Mucosa of rectum (tissue), 2 donors: ENCODE measurements around the gene TMEM223.
"Not testable (repeated sequence)": the region's sequence is repeated elsewhere in the genome, so short reads cannot be mapped to it uniquely, and the experiment has no call there.

Experiments used
- H3K27ac ChIP-seq, 2 donors: one replicate each; pipeline ENCODE4 v1.7.0; 2013; ENCODE audit warnings: inconsistent platforms in 2 of 2, low read depth in 2 of 2, low read length in 2 of 2
- H3K27me3 ChIP-seq, 2 donors: one replicate each; pipeline ENCODE4 v1.7.0; 2013; ENCODE audit warnings: low read length in 2 of 2; ENCODE audit not compliant: control insufficient read depth in 2 of 2, insufficient read depth in 2 of 2
- H3K36me3 ChIP-seq, 2 donors: one replicate each; pipeline ENCODE4 v1.7.0; 2013; ENCODE audit warnings: low read length in 2 of 2; ENCODE audit not compliant: control insufficient read depth in 2 of 2, insufficient read depth in 2 of 2
- H3K4me1 ChIP-seq, 2 donors: one replicate each; pipeline ENCODE4 v1.7.0; 2013; ENCODE audit warnings: low read length in 2 of 2, mild to moderate bottlenecking in 1 of 2; ENCODE audit not compliant: control insufficient read depth in 2 of 2, insufficient read depth in 2 of 2
- H3K4me3 ChIP-seq, 2 donors: one replicate each; pipeline ENCODE4 v1.7.0; 2013; ENCODE audit warnings: low read length in 2 of 2
- H3K9ac ChIP-seq, 2 donors: one replicate each; pipeline ENCODE4 v1.7.0; 2013; ENCODE audit warnings: low read length in 2 of 2, low read depth in 1 of 2, mild to moderate bottlenecking in 1 of 2
- H3K9me3 ChIP-seq, 2 donors: one replicate each; pipeline ENCODE4 v1.7.0; 2013; ENCODE audit warnings: low read length in 2 of 2; ENCODE audit not compliant: control insufficient read depth in 2 of 2
- donor health status: healthy.
- donor health status: Normal muscosa, but diverticular disease.

Gene TMEM223

DNA sequence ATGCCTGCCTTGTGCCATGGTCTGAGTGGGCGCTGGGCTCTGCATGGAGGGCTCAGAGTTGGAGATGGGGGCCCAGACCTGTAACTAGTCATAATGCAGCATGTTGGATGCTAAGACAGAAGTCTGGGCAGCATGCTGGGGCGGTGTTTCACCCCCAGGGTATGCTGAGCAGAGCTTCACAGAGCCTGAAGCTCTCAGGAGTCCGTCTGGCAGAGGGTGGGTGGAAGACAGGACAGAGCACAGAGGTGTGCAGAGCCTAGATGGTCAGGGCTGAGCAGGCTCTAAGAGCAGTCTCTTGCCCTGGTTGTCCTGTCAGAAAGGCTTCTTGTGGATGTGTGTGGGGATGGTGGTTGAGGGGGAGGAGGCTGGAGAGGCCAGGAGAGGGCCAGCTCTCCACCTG lies 13.4 kb downstream of the TMEM223 start:
- Histone ChIP-seq H3K36me3 (peaks cover 29 to 30% of the 10 kb centered on the region in 2 donors), H3K4me1 (no peaks in the 10 kb centered on the region), H3K9ac (no peak overlapping the region), H3K4me3 (no peak overlapping the region), H3K9me3 (no peaks in the 10 kb centered on the region), H3K27ac (no peak overlapping the region), H3K27me3 (no peaks in the 10 kb centered on the region)

- Histone ChIP-seq H3K4me3 (no peak overlapping the region), H3K27ac (no peak overlapping the region), H3K36me3 (peaks cover 25 to 29% of the 10 kb centered on the region in 2 donors), H3K9ac (no peak overlapping the region), H3K27me3 (no peaks in the 10 kb centered on the region), H3K9me3 (no peaks in the 10 kb centered on the region), H3K4me1 (no peaks in the 10 kb centered on the region)
These were observed 14.4 kb downstream of the TMEM223 start for GRCh38 chr11:62777389-62777788.

GRCh38 chr11:62775646-62776045 lies 16.2 kb downstream of the TMEM223 start:
- peaks cover 25 to 27% of the 10 kb centered on the region in 2 donors for H3K36me3 ChIP-seq
- peaks cover 3 to 9% of the 10 kb centered on the region in 2 donors for H3K4me1 ChIP-seq
- no peak overlapping the region for H3K9ac ChIP-seq
- H3K4me3 ChIP-seq: no peak overlapping the region
- H3K27me3 ChIP-seq: no peaks in the 10 kb centered on the region
- no peaks in the 10 kb centered on the region for H3K9me3 ChIP-seq
- no peak overlapping the region for H3K27ac ChIP-seq

DNA sequence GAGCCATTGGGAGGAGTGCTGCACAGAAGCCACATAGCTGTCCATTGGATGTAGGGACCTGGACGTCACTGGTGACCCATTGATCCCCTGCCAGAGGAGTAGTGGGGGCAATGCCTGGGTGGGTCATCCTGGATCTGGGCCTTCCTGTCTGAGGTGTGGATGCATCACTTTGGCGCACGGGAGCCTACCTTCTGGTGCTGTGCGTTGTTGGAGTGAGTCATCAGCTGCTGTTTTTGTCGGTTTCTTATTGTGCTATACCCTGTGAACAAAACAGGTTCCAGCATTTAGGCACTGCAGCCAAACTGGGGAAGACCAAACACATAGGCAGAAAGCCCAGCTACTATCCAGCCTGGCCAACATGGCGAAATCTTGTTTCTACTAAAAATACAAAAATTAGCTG lies 17.4 kb downstream of the TMEM223 start:
- Histone ChIP-seq H3K4me3 (no peak overlapping the region), H3K9me3 (no peaks in the 10 kb centered on the region), H3K4me1 (peaks cover 6 to 12% of the 10 kb centered on the region in 2 donors), H3K9ac (no peak overlapping the region), H3K36me3 (peaks cover 25 to 27% of the 10 kb centered on the region in 2 donors), H3K27me3 (no peaks in the 10 kb centered on the region), H3K27ac (no peak overlapping the region)

GRCh38 chr11:62771144-62772021 lies 20.4 kb downstream of the TMEM223 start, which contains the start of gene TAF6L:
TAF6L (plus strand) TSS chr11:62771396; CDS start chr11:62775784, 4,388 bp downstream.
- peak within 1 kb of the TSS; percentile 92 to 95 for H3K27ac ChIP-seq
- H3K9me3 ChIP-seq: no peaks in the 10 kb centered on the region
- peak within 1 kb of the TSS; percentile 74 to 75 for H3K9ac ChIP-seq
- H3K36me3 ChIP-seq: peaks cover 14 to 24% of the 10 kb centered on the region in 2 donors
- no peaks in the 10 kb centered on the region for H3K27me3 ChIP-seq
- peaks cover 6 to 12% of the 10 kb centered on the region in 2 donors for H3K4me1 ChIP-seq
- peak within 1 kb of the TSS; percentile 88 to 91 for H3K4me3 ChIP-seq

DNA sequence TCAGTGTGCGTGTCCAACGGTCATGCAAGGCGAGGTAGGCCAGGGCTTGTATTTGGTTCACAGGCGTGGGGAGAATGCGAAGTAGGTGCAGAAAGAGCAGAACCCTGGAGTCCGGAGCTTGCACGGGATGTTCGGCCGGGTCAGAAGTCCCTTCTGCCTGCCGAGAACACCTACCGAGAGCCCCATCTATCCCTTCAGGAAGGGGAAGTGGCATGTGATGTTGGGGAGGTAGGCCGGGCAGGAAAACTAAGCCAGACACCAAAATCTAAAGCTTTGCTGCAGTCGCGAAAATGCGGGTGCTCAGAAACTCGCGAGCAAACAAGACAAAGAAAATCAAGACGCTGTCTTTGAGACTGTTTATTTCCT lies 21.0 kb downstream of the TMEM223 start:
- Histone ChIP-seq H3K9me3 (no peaks in the 10 kb centered on the region), H3K9ac (peak overlapping the region; percentile 64 to 74), H3K27me3 (no peaks in the 10 kb centered on the region), H3K4me3 (peak overlapping the region; percentile 88 to 91), H3K4me1 (peaks cover 6 to 12% of the 10 kb centered on the region in 2 donors), H3K27ac (peak overlapping the region; percentile 92 to 95), H3K36me3 (peaks cover 13 to 22% of the 10 kb centered on the region in 2 donors)

- not testable (repeated sequence) for H3K36me3 ChIP-seq, H3K9me3 ChIP-seq, H3K9ac ChIP-seq, H3K27me3 ChIP-seq, H3K27ac ChIP-seq
- H3K4me1 ChIP-seq: peaks cover 13 to 14% of the 10 kb centered on the region in 2 donors
- peak overlapping the region; percentile 41 to 43 for H3K4me3 ChIP-seq
These were observed 31.0 kb downstream of the TMEM223 start for GRCh38 chr11:62760867-62761227.

DNA sequence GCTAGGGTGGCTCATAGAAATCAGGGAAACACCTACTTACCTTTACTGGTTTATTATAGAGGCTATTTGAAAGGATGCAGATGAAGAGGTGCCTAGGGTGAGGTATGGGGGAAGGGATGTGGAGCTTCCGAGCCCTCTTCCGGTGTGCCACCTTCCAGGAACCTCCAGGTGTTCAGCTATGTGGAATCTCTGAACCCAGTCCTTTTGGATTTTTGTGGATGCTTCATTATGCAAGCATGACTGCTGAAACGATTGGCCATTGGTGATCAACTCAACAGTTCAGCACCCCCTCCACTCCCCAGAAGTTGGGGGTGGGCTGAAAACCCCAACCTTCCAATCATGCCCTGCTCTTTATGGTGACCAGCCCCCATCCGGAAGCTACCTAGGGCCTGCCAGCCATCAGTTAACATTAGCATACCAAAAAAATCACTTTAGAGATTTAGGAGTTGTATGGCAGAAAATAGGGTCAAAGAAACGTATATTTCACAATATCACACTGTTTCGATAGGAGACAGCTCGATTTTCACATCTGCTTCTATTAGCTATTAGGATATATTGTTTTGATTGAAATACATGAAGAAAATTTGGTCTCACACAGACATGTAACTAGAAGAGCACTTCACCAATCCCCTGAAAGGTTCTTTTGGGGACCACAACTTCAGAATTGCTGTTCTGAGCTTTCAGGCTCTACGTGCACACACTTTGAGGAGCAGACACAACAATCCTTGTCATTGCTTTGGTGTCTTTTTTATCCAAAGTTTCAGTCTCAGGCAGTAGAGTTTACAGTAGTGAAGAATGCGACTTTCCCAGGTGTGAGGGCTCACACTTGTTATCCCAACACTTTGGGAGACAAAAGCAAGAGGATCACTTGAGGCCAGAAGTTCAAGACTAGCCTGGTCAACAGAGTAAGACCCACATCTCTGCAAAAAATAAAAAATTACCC lies 33.7 kb downstream of the TMEM223 start:
- H3K9ac ChIP-seq: no peak overlapping the region
- H3K9me3 ChIP-seq: no peaks in the 10 kb centered on the region
- H3K36me3 ChIP-seq: no peaks in the 10 kb centered on the region
- no peaks in the 10 kb centered on the region for H3K27me3 ChIP-seq
- H3K4me3 ChIP-seq: no peak overlapping the region
- H3K4me1 ChIP-seq: peaks cover 19 to 22% of the 10 kb centered on the region in 2 donors
- no peak overlapping the region for H3K27ac ChIP-seq

GRCh38 chr11:62755086-62755615 lies 36.7 kb downstream of the TMEM223 start:
- peaks cover 11 to 16% of the 10 kb centered on the region in 2 donors for H3K4me1 ChIP-seq
- H3K27ac ChIP-seq: no peak overlapping the region
- no peak overlapping the region for H3K4me3 ChIP-seq
- no peaks in the 10 kb centered on the region for H3K9me3 ChIP-seq
- H3K9ac ChIP-seq: no peak overlapping the region
- peaks cover 6 to 11% of the 10 kb centered on the region in 2 donors for H3K36me3 ChIP-seq
- H3K27me3 ChIP-seq: no peaks in the 10 kb centered on the region
